ENCODE results near the gene MUL1.
"Not testable (repeated sequence)": the region's sequence is repeated elsewhere in the genome, so short reads cannot be mapped to it uniquely, and the experiment has no call there.

Gene MUL1

DNA sequence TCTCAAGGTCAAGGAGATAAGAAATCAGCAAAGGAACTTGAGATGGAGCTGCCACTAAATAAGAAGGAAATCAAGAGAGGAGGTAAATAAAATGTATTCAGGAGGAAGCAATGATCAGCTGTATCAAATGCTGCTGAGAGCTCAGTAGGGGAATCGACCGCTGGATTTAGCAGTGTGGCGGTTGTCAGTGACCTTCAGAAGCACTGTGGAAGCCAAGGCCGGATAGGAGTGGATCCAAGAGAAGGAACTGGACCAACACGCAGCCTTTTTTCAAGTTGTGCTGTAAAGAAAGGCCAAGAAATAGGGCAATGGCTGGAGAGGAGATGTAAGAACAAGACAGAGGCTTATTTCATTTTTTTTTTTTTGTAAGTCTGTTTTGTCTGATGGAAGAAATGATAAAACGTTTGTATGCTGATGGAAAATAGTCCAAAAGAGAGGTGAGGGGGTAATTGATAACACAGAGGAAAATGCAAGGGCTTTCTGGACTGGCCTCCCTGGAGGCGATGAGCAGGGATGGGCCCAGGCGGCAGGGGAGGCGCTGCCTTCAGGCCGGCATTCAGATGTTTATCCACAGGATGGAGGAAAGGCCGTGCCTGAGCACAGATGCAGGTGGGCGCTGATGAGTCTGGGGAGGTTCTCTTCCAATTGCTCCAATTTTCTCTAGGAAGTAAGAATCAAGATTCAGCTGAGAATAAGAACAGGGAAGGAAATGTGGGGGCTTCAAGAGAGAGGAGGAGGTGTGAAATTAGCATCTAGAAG lies 26.9 kb upstream of the MUL1 start:
- no peaks in the 10 kb centered on the region for H3K9me3 ChIP-seq (ENCODE audit: control insufficient read depth, insufficient read depth, low read length)
- no peaks in the 10 kb centered on the region for H3K4me1 ChIP-seq (ENCODE audit: control insufficient read depth, insufficient read depth, low read length)
- no peak overlapping the region for H3K4me3 ChIP-seq (ENCODE audit: low read depth, low read length)
- no peaks in the 10 kb centered on the region for H3K36me3 ChIP-seq (ENCODE audit: control insufficient read depth, insufficient read depth, low read length)
- no peak overlapping the region for H3K9ac ChIP-seq (ENCODE audit: low read depth, low read length)
- peaks cover 6% of the 10 kb centered on the region for H3K27me3 ChIP-seq (ENCODE audit: control insufficient read depth, insufficient read depth, low read length)

DNA sequence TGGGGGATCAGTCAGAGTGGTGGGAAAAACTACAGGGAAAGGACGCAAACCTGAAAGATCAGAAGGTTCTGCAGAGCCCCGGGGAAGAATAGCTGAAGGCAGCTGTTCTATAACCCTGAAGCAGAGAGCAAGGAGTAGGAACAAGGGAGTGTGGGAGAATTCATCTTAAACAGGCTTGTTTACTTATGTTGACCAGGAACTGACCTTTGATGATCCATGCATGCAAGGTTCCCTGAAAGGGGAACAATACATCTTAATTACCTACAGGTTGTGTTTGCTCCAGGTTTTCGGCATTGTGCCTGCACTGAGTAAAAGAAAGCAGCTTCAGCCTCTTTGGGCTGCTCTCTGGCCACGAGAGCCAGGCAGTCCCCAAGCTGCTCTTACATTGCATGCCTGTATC lies 25.7 kb upstream of the MUL1 start:
- Histone ChIP-seq H3K9ac (ENCODE audit: low read depth, low read length) (no peak overlapping the region), H3K4me3 (ENCODE audit: low read depth, low read length) (no peak overlapping the region), H3K36me3 (ENCODE audit: control insufficient read depth, insufficient read depth, low read length) (no peaks in the 10 kb centered on the region), H3K9me3 (ENCODE audit: control insufficient read depth, insufficient read depth, low read length) (no peaks in the 10 kb centered on the region), H3K4me1 (ENCODE audit: control insufficient read depth, insufficient read depth, low read length) (no peaks in the 10 kb centered on the region), H3K27me3 (ENCODE audit: control insufficient read depth, insufficient read depth, low read length) (peaks cover 5% of the 10 kb centered on the region)

GRCh38 chr1:20530901-20531300 lies 22.9 kb upstream of the MUL1 start:
- peaks cover 5% of the 10 kb centered on the region for H3K27me3 ChIP-seq (ENCODE audit: control insufficient read depth, insufficient read depth, low read length)
- no peaks in the 10 kb centered on the region for H3K9me3 ChIP-seq (ENCODE audit: control insufficient read depth, insufficient read depth, low read length)
- H3K4me3 ChIP-seq (ENCODE audit: low read depth, low read length), result no peak overlapping the region
- no peaks in the 10 kb centered on the region for H3K4me1 ChIP-seq (ENCODE audit: control insufficient read depth, insufficient read depth, low read length)
- H3K9ac ChIP-seq (ENCODE audit: low read depth, low read length), result no peak overlapping the region
- H3K36me3 ChIP-seq (ENCODE audit: control insufficient read depth, insufficient read depth, low read length), result no peaks in the 10 kb centered on the region

DNA sequence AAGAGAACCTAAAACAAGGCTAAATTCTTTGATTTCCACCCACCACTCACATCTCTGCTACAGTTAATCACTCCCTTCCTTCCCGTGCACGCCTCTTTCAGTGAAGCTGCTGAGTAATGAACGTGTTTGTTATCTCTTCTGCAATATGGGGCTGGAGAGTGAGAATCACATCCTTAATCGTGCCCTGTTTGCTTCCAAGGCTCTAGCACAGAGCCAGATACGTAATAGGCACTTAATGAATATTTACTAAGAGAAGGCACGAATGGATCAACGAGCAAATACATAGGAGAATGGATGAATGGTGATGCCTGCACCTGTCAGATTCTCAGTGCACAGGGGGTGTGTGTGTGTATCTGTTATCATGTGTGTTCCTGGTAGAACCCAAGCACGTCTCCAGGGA lies 22.4 kb upstream of the MUL1 start:
- Histone ChIP-seq H3K36me3 (ENCODE audit: control insufficient read depth, insufficient read depth, low read length) (no peaks in the 10 kb centered on the region), H3K4me1 (ENCODE audit: control insufficient read depth, insufficient read depth, low read length) (no peaks in the 10 kb centered on the region), H3K9ac (ENCODE audit: low read depth, low read length) (no peak overlapping the region), H3K27me3 (ENCODE audit: control insufficient read depth, insufficient read depth, low read length) (peaks cover 5% of the 10 kb centered on the region), H3K9me3 (ENCODE audit: control insufficient read depth, insufficient read depth, low read length) (no peaks in the 10 kb centered on the region), H3K4me3 (ENCODE audit: low read depth, low read length) (no peak overlapping the region)

DNA sequence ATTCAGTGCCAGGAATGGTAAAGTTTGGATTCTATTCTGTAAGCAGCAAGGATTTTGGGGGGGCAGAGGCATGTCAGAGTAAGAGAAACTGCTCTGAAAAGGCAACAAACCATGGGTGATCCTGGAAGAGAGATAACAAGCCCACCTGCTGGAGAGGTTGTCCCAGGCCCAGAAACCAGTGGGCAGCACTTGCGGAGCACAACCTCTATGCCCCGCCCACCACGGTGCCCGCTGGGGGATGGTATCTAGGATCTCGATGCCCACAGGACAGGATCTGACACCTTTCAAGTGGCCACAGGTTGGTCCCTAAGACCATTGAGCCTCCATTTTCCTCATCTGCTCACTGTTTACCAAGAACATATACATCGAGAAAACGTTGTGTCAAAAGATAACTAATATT lies 20.3 kb upstream of the MUL1 start:
- no peak overlapping the region for H3K9ac ChIP-seq (ENCODE audit: low read depth, low read length)
- H3K9me3 ChIP-seq (ENCODE audit: control insufficient read depth, insufficient read depth, low read length), result no peaks in the 10 kb centered on the region
- H3K36me3 ChIP-seq (ENCODE audit: control insufficient read depth, insufficient read depth, low read length), result no peaks in the 10 kb centered on the region
- H3K4me1 ChIP-seq (ENCODE audit: control insufficient read depth, insufficient read depth, low read length), result no peaks in the 10 kb centered on the region
- H3K4me3 ChIP-seq (ENCODE audit: low read depth, low read length), result no peak overlapping the region
- peaks cover 5% of the 10 kb centered on the region for H3K27me3 ChIP-seq (ENCODE audit: control insufficient read depth, insufficient read depth, low read length)

GRCh38 chr1:20526267-20526666 lies 18.3 kb upstream of the MUL1 start:
- peaks cover 5% of the 10 kb centered on the region for H3K27me3 ChIP-seq (ENCODE audit: control insufficient read depth, insufficient read depth, low read length)
- no peak overlapping the region for H3K9ac ChIP-seq (ENCODE audit: low read depth, low read length)
- no peaks in the 10 kb centered on the region for H3K9me3 ChIP-seq (ENCODE audit: control insufficient read depth, insufficient read depth, low read length)
- no peak overlapping the region for H3K4me3 ChIP-seq (ENCODE audit: low read depth, low read length)
- H3K4me1 ChIP-seq (ENCODE audit: control insufficient read depth, insufficient read depth, low read length), result no peaks in the 10 kb centered on the region
- no peaks in the 10 kb centered on the region for H3K36me3 ChIP-seq (ENCODE audit: control insufficient read depth, insufficient read depth, low read length)

DNA sequence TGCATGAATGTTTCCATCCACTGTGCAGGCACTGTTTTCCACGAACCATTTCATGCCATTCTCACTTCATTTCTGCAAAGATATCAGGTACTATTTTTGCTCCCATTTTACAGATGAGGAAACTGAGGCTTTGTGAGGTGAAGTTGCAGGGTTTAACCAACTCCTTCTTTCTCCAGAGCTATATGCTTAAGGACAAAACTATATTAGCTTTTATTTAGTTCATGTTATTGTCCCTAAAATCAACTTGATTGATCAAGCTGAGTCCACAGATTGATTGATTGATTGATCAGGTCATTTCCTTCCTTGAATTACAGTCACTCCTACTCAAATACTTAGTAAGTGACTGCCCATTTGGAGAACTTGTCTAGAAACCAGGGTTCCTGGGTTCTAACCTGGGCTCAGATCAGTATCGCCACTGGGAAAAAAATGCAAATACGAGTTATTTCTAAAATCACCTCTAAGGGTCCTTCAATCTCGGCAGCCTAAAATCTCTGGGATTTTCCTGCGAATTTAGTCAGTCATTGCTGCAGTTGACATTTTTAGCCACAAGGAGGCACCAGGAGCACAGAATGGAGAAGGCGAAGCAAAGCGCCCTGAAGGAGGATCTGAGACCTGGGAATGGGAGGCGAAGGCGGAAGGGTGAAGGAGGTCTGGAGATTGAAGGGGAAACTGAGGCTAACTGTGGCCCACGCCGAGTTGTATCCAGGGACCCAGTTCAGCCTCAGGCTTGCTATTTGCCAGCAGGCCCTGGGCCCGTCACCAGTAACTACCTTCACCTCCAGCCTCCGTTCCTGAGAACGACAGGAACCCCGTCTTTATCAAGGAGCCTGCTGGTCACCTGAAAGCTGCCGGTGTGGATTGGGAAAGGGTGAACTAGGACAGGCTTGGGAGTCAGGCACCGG lies 14.3 kb upstream of the MUL1 start:
- Histone ChIP-seq H3K4me3 (ENCODE audit: low read depth, low read length) (peak overlapping the region; percentile 52), H3K9ac (ENCODE audit: low read depth, low read length) (no peak overlapping the region), H3K27me3 (ENCODE audit: control insufficient read depth, insufficient read depth, low read length) (no peaks in the 10 kb centered on the region), H3K4me1 (ENCODE audit: control insufficient read depth, insufficient read depth, low read length) (no peaks in the 10 kb centered on the region), H3K36me3 (ENCODE audit: control insufficient read depth, insufficient read depth, low read length) (no peaks in the 10 kb centered on the region), H3K9me3 (ENCODE audit: control insufficient read depth, insufficient read depth, low read length) (no peaks in the 10 kb centered on the region)

DNA sequence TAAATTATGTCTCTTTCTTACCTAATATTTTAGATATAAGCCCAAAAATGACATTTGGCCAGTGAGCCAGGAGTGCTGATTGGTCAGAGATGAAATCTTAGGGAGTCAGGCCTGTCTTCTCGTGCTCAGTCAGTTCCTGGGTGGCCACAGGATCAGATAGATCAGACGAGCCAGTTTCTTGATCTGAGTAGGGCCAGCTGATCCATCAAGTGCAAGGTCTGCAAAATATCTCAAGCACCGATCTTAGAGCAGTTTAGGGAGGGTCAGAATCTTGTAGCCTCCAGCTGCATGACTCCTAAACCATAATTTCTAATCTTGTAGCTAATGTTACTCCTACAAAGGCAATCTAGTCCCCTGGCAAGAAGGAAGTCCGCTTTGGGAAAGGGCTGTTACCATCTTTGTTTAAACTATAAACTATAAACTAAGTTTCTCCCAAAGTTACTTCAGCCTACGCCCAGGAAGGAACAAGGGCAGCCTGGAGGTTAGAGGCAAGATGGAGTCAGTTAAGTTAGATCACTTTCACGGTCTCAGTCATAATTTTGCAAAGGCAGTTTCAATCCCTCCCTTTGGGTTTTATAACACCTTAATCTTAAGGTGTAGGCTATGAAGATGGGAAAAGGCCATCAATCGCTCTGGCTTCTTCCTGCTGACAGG lies 11.8 kb upstream of the MUL1 start:
- H3K4me1 ChIP-seq (ENCODE audit: control insufficient read depth, insufficient read depth, low read length); H3K27me3 ChIP-seq (ENCODE audit: control insufficient read depth, insufficient read depth, low read length); H3K36me3 ChIP-seq (ENCODE audit: control insufficient read depth, insufficient read depth, low read length); H3K4me3 ChIP-seq (ENCODE audit: low read depth, low read length); H3K9me3 ChIP-seq (ENCODE audit: control insufficient read depth, insufficient read depth, low read length); H3K9ac ChIP-seq (ENCODE audit: low read depth, low read length): not testable (repeated sequence)

DNA sequence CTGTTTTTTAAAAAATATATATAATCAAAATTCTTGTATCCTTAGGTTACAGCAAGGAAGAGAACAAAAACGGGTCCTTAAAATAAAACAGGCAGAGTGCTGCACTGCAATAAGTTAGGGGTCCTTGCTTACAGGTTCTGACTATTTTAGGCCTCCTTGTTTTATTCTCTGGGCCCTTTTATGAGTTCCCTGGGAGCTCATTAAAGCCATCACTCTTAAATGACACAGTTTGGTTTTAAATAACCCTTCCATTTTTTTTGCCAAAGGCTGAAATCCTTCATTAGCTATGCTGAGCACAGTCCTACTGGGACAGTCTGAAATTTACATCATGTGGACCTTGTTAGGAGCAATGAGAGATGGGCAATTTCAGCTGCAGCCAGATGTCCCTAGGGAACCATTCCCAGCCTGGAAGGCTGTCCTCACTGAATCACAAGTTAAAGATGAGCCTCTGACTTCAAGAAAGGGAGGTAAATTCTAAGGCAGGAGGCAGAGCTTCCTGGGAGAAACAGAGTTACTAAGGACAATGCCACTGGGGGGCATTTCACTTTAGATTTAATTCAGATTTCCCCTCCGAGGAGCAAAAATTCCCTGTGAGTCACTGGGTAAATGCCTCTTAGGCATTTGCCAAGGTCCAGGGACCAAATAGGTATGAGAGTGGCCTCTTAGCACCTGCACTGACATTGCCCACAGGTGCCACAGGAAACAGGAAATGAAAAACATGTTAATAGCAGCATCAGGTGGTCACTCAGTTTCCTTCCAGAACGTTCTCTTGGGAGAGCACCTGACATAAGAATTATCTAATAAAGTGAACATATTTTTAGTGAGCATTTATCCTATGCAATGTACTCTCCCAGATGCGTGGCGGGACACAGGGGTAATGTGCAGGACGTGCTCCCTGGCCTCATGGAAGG lies 3.8 kb upstream of the MUL1 start:
- Histone ChIP-seq H3K9ac (ENCODE audit: low read depth, low read length) (no peak overlapping the region), H3K9me3 (ENCODE audit: control insufficient read depth, insufficient read depth, low read length) (no peaks in the 10 kb centered on the region), H3K27me3 (ENCODE audit: control insufficient read depth, insufficient read depth, low read length) (peaks cover 2% of the 10 kb centered on the region), H3K36me3 (ENCODE audit: control insufficient read depth, insufficient read depth, low read length) (no peaks in the 10 kb centered on the region), H3K4me3 (ENCODE audit: low read depth, low read length) (no peak overlapping the region), H3K4me1 (ENCODE audit: control insufficient read depth, insufficient read depth, low read length) (no peaks in the 10 kb centered on the region)

DNA sequence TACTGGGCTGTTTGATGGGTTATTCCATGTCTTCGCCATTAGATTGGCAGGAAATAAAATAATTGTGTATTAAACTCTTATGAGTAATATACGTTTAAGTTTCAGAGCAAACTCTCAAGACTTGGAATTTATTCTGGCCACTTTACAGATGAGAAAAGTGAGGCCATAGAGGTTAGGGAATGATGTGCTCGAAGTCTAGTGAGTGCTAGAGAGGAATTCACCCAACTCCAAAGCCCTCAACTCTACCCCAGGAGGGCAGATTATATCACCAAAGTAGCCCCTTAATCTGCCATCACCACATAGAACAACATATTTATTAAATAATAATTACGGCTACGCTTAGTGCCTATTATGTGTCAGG lies 440 bp upstream of the MUL1 start:
- Histone ChIP-seq H3K4me3 (ENCODE audit: low read depth, low read length) (peak overlapping the region; percentile 83), H3K9me3 (ENCODE audit: control insufficient read depth, insufficient read depth, low read length) (no peaks in the 10 kb centered on the region), H3K36me3 (ENCODE audit: control insufficient read depth, insufficient read depth, low read length) (no peaks in the 10 kb centered on the region), H3K9ac (ENCODE audit: low read depth, low read length) (no peak overlapping the region), H3K4me1 (ENCODE audit: control insufficient read depth, insufficient read depth, low read length) (no peaks in the 10 kb centered on the region), H3K27me3 (ENCODE audit: control insufficient read depth, insufficient read depth, low read length) (peaks cover 2% of the 10 kb centered on the region)

- H3K4me1 ChIP-seq (ENCODE audit: control insufficient read depth, insufficient read depth, low read length), result no peaks in the 10 kb centered on the region
- no peaks in the 10 kb centered on the region for H3K9me3 ChIP-seq (ENCODE audit: control insufficient read depth, insufficient read depth, low read length)
- peaks cover 1% of the 10 kb centered on the region for H3K36me3 ChIP-seq (ENCODE audit: control insufficient read depth, insufficient read depth, low read length)
- H3K27me3 ChIP-seq (ENCODE audit: control insufficient read depth, insufficient read depth, low read length), result no peaks in the 10 kb centered on the region
- peak overlapping the region; percentile 83 for H3K4me3 ChIP-seq (ENCODE audit: low read depth, low read length)
- no peak overlapping the region for H3K9ac ChIP-seq (ENCODE audit: low read depth, low read length)
Observed at GRCh38 chr1:20507248-20507563, 745 bp downstream of the MUL1 start.

All from iPS-15b (cell line).